ENCODE measurements around the gene TIMD4. TPM values are rescaled to one million over a fixed set of nuclear protein-coding genes. Genes with fewer than 3 reads are reported as not detected.
"Not testable (repeated sequence)": the region's sequence is repeated elsewhere in the genome, so short reads cannot be mapped to it uniquely, and the experiment has no call there.

The TIMD4 gene
- total RNA-seq, 1 donor from 2014 or later, result not detected

DNA sequence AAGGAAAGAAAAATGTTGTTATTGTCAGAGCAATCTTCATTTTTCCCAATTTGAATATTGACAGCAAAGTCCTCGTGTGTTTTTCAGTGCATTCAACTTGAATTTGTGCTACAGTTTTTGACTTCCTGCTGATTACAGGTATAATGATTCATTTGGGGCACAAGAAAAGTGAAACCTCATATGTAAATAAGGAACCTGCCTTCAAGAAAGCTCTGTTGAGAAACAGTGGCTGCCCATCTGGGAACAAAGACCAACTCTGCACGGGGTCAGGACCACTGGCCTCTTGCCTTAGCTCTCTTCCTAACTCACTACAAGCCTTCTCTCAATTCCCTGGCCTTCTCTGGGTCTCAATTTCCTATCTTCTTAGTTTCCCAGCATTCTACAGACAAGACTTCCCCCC lies 21.0 kb downstream of the TIMD4 start:
- no peak overlapping the region for H3K4me3 Mint-ChIP-seq (ENCODE audit: unreplicated experiment)
- TF ChIP-seq, protein P1, sequence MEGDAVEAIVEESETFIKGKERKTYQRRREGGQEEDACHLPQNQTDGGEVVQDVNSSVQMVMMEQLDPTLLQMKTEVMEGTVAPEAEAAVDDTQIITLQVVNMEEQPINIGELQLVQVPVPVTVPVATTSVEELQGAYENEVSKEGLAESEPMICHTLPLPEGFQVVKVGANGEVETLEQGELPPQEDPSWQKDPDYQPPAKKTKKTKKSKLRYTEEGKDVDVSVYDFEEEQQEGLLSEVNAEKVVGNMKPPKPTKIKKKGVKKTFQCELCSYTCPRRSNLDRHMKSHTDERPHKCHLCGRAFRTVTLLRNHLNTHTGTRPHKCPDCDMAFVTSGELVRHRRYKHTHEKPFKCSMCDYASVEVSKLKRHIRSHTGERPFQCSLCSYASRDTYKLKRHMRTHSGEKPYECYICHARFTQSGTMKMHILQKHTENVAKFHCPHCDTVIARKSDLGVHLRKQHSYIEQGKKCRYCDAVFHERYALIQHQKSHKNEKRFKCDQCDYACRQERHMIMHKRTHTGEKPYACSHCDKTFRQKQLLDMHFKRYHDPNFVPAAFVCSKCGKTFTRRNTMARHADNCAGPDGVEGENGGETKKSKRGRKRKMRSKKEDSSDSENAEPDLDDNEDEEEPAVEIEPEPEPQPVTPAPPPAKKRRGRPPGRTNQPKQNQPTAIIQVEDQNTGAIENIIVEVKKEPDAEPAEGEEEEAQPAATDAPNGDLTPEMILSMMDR (IDR thresholded peaks at IDR 0.05; ENCODE audit: partially characterized antibody, unreplicated experiment), result no peak
- H3K27ac Mint-ChIP-seq (ENCODE audit: unreplicated experiment), result no peak overlapping the region
- H3K4me1 Mint-ChIP-seq (ENCODE audit: low read depth, unreplicated experiment), result no peaks in the 10 kb centered on the region
- peaks cover 5% of the 10 kb centered on the region for H3K27me3 Mint-ChIP-seq (ENCODE audit: unreplicated experiment)
- no peak for DNase-seq
- H3K36me3 Mint-ChIP-seq (ENCODE audit: unreplicated experiment), result peaks cover 19% of the 10 kb centered on the region
- H3K9me3 Mint-ChIP-seq (ENCODE audit: unreplicated experiment), result peaks cover 3% of the 10 kb centered on the region

DNA sequence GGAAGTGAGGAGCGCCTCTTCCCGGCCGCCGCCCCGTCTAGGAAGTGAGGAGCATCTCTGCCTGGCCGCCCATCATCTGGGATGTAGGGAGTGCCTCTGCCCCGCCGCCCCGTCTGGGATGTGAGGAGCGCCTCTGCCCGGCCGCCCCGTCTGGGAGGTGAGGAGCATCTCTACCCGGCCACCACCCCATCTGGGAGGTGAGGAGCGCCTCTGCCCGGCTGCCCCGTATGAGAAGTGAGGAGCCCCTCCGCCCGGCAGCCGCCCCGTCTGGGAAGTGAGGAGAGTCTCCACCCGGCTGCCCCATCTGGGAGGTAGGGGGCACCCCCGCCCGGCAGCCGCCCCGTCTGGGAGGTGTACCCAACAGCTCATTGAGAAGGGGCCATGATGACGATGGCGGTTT lies 22.6 kb downstream of the TIMD4 start:
- not testable (repeated sequence) for H3K27ac Mint-ChIP-seq (ENCODE audit: unreplicated experiment); H3K4me1 Mint-ChIP-seq (ENCODE audit: low read depth, unreplicated experiment); DNase-seq; H3K9me3 Mint-ChIP-seq (ENCODE audit: unreplicated experiment); H3K4me3 Mint-ChIP-seq (ENCODE audit: unreplicated experiment); H3K27me3 Mint-ChIP-seq (ENCODE audit: unreplicated experiment)
- H3K36me3 Mint-ChIP-seq (ENCODE audit: unreplicated experiment), result peaks cover 19% of the 10 kb centered on the region

DNA sequence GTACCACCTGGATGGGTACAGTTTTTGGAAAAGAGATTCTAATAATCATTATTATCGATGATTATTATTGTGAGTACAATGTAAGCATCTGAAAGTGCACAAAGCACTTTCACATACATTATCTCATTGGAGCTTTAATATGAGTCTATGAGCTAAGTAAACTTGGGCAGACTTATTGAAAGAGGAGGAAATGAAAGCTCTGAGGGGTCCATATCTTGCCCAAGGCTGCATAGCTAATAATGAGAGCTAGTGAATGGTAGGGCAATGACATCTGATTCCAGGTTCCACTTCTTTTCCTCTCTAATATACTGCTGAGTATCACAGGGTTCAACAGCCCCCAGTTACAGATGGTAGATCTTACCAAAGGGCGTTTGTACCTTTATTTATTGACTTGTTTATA lies 26.1 kb downstream of the TIMD4 start:
- Mint-ChIP-seq H3K4me1 (ENCODE audit: low read depth, unreplicated experiment) (no peaks in the 10 kb centered on the region), H3K4me3 (ENCODE audit: unreplicated experiment) (no peak overlapping the region), H3K27ac (ENCODE audit: unreplicated experiment) (no peak overlapping the region), H3K36me3 (ENCODE audit: unreplicated experiment) (peaks cover 19% of the 10 kb centered on the region), H3K27me3 (ENCODE audit: unreplicated experiment) (peaks cover 5% of the 10 kb centered on the region), H3K9me3 (ENCODE audit: unreplicated experiment) (peaks cover 3% of the 10 kb centered on the region)
- DNase-seq, result no peak
- TF ChIP-seq, protein P1 (IDR thresholded peaks at IDR 0.05; ENCODE audit: partially characterized antibody, unreplicated experiment), result no peak

DNA sequence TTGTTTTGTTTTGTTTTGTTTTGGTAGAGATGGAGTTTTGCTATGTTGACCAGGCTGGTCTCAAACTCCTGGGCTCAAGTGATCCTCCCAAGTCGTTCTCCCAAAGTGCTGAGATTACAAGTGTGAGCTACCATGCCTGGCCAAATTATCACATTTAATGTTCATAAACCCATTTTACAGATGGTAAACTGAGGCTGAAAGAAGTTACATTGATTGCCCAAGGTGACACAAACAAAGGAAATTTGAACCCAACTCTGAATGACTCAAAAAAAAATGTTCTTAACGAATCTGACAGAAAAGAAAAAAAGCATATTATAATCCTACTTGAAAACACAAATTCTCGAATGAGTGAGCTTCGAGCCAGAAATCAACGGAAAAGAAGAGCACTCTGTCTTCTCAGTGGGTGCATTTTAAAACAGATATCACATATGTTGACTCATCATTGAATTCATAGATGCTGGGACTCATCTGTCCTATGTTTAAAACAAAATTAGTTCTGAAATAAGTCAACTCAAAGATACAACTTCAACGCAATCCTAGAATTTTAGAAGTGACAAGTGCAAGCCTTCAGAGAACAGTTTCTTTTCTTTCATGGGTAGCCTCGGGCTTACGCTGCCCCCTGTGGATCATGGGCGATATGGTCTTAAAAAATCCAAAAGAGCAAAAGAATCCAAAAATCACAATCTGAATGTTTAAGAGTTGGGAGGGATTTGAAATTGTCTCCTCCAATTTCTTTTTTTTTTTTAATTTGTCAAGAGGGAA lies 28.4 kb downstream of the TIMD4 start:
- Mint-ChIP-seq H3K27me3 (ENCODE audit: unreplicated experiment) (peaks cover 5% of the 10 kb centered on the region), H3K36me3 (ENCODE audit: unreplicated experiment) (peaks cover 14% of the 10 kb centered on the region), H3K4me3 (ENCODE audit: unreplicated experiment) (no peak overlapping the region), H3K9me3 (ENCODE audit: unreplicated experiment) (peaks cover 3% of the 10 kb centered on the region), H3K27ac (ENCODE audit: unreplicated experiment) (no peak overlapping the region), H3K4me1 (ENCODE audit: low read depth, unreplicated experiment) (no peaks in the 10 kb centered on the region)
- TF ChIP-seq, protein P1 (IDR thresholded peaks at IDR 0.05; ENCODE audit: partially characterized antibody, unreplicated experiment), result peak; percentile 64
- peak; percentile 54 for DNase-seq

DNA sequence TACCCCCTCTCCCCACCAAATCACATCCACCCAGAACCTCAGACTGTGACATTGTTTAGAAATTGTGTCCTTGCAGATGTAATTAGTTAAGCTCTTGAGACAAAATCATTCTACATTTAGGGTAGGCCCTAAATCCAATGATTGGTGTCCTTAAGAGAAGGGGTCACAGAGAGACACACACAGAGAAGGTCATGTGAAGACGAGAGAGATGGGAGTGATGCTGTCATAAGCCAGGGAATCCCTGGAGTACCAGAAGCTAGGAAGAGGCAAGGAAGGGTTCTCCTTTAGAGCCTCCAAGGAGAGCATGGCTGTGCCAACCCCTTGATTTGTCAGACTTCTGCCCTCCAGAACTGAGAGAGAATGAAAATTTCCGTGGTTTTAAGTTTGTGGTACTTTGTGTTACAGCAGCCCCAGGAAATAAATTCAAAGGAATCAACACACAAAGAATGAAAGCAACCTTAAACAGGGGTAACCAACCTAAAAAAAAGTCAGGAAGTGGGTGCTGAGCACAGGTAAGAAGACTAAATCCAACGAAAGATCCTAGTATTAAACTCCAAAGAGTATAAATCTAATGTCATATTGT lies 33.6 kb downstream of the TIMD4 start:
- H3K27ac Mint-ChIP-seq (ENCODE audit: unreplicated experiment), result no peak overlapping the region
- H3K4me1 Mint-ChIP-seq (ENCODE audit: low read depth, unreplicated experiment), result no peaks in the 10 kb centered on the region
- no peaks in the 10 kb centered on the region for H3K27me3 Mint-ChIP-seq (ENCODE audit: unreplicated experiment)
- TF ChIP-seq, protein P1 (IDR thresholded peaks at IDR 0.05; ENCODE audit: partially characterized antibody, unreplicated experiment), result no peak
- no peak for DNase-seq
- no peak overlapping the region for H3K4me3 Mint-ChIP-seq (ENCODE audit: unreplicated experiment)
- no peaks in the 10 kb centered on the region for H3K36me3 Mint-ChIP-seq (ENCODE audit: unreplicated experiment)
- H3K9me3 Mint-ChIP-seq (ENCODE audit: unreplicated experiment), result no peaks in the 10 kb centered on the region
